Fibroblast of villous mesenchyme (primary cell): Measurements from ENCODE around the gene FUT7. TPM values are rescaled to one million over a fixed set of nuclear protein-coding genes. Genes with fewer than 3 reads are reported as not detected.

Source experiments
- total RNA-seq: library from RNA; depleted of rRNA; stranded (reverse); fragments of >200 nt; gene quantifications from 2 replicates; pipeline ENCODE4 v1.2.3, GENCODE V29; 2012

Gene FUT7
- total RNA-seq, 1 donor: not detected

Other genes starting within 250 kb of the FUT7 start
- gene TMEM141, start 240.7 kb downstream of the FUT7 start, total RNA-seq: 33.5 and 39.7 TPM in 2 replicates
- 0.32 and 0.43 TPM in 2 replicates for gene CCDC183, start 235.8 kb downstream of the FUT7 start, total RNA-seq
- gene RABL6, start 224.1 kb downstream of the FUT7 start, total RNA-seq: 69.6 and 72.1 TPM in 2 replicates
- gene AJM1, start 189.6 kb downstream of the FUT7 start, total RNA-seq: 0.86 and 1.3 TPM in 2 replicates
- gene PHPT1, start 182.7 kb downstream of the FUT7 start, total RNA-seq: 75.4 and 105 TPM in 2 replicates
- 1.6 and 3.0 TPM in 2 replicates for gene MAMDC4, start 179.7 kb downstream of the FUT7 start, total RNA-seq
- 146 and 163 TPM in 2 replicates for gene EDF1, start 165.8 kb downstream of the FUT7 start, total RNA-seq
- gene TRAF2, start 145.6 kb downstream of the FUT7 start, total RNA-seq: 11.0 and 16.8 TPM in 2 replicates
- gene FBXW5, start 87.3 kb downstream of the FUT7 start, total RNA-seq: 104 and 115 TPM in 2 replicates
- 0.86 TPM in 1 of 2 replicates, not detected in the other for gene C8G, start 86.8 kb downstream of the FUT7 start, total RNA-seq
- 0.86 TPM in 1 of 2 replicates, not detected in the other for gene LCN12, start 79.8 kb downstream of the FUT7 start, total RNA-seq
- gene PTGDS, start 54.6 kb downstream of the FUT7 start, total RNA-seq: 10.8 and 21.9 TPM in 2 replicates
- gene LCNL1, start 49.1 kb downstream of the FUT7 start, total RNA-seq: 3.2 and 3.5 TPM in 2 replicates
- gene PAXX, start 39.7 kb downstream of the FUT7 start, total RNA-seq: 9.9 and 18.0 TPM in 2 replicates
- 19.0 and 43.2 TPM in 2 replicates for gene CLIC3, start 35.5 kb downstream of the FUT7 start, total RNA-seq
- gene ABCA2, start 3.9 kb downstream of the FUT7 start, total RNA-seq: 14.7 and 15.5 TPM in 2 replicates
- 6.4 and 13.0 TPM in 2 replicates for gene NPDC1, start 14.1 kb upstream of the FUT7 start, total RNA-seq
- gene ENTPD2, start 22.0 kb upstream of the FUT7 start, total RNA-seq: not detected in 2 replicates
- 5.2 TPM in 2 replicates for gene SAPCD2, start 38.5 kb upstream of the FUT7 start, total RNA-seq
- 16.0 and 31.2 TPM in 2 replicates for gene UAP1L1, start 45.4 kb upstream of the FUT7 start, total RNA-seq
- gene MAN1B1, start 54.9 kb upstream of the FUT7 start, total RNA-seq: 65.6 and 65.7 TPM in 2 replicates
- 41.5 and 44.8 TPM in 2 replicates for gene DPP7, start 82.6 kb upstream of the FUT7 start, total RNA-seq
- gene GRIN1, start 107.1 kb upstream of the FUT7 start, total RNA-seq: under 0.01 TPM in 1 of 2 replicates, not detected in the other
- not detected in 2 replicates for gene LRRC26, start 138.0 kb upstream of the FUT7 start, total RNA-seq
- gene TMEM210, start 140.0 kb upstream of the FUT7 start, total RNA-seq: not detected in 2 replicates
- gene ANAPC2, start 156.5 kb upstream of the FUT7 start, total RNA-seq: 22.9 and 24.8 TPM in 2 replicates
- 58.7 and 81.5 TPM in 2 replicates for gene SSNA1, start 156.6 kb upstream of the FUT7 start, total RNA-seq
- 6.9 and 8.1 TPM in 2 replicates for gene TPRN, start 168.7 kb upstream of the FUT7 start, total RNA-seq
- gene TMEM203, start 173.6 kb upstream of the FUT7 start, total RNA-seq: 33.2 and 40.2 TPM in 2 replicates
- 7.8 and 11.0 TPM in 2 replicates for gene NDOR1, start 173.6 kb upstream of the FUT7 start, total RNA-seq
- gene RNF208, start 190.2 kb upstream of the FUT7 start, total RNA-seq: under 0.01 TPM in 1 of 2 replicates, not detected in the other
- under 0.01 and 0.64 TPM in 2 replicates for gene CYSRT1, start 193.1 kb upstream of the FUT7 start, total RNA-seq
- not detected in 2 replicates for gene RNF224, start 195.4 kb upstream of the FUT7 start, total RNA-seq
- under 0.01 TPM in 1 of 2 replicates, not detected in the other for gene SLC34A3, start 198.8 kb upstream of the FUT7 start, total RNA-seq
- 151 and 218 TPM in 2 replicates for gene TUBB4B, start 209.2 kb upstream of the FUT7 start, total RNA-seq
- not detected in 2 replicates for gene STPG3, start 219.2 kb upstream of the FUT7 start, total RNA-seq
- gene NELFB, start 223.2 kb upstream of the FUT7 start, total RNA-seq: 47.1 and 48.6 TPM in 2 replicates
- 39.3 and 42.3 TPM in 2 replicates for gene TOR4A, start 245.6 kb upstream of the FUT7 start, total RNA-seq